ENCODE measurements around the gene SRL. TPM values are rescaled to one million over a fixed set of nuclear protein-coding genes. Genes with fewer than 3 reads are reported as not detected.

The SRL gene
- total and polyA plus RNA-seq, 2 of the 13 experiments (the other 11 are each of a cell fraction or from before 2014, with no cell fraction given) = 0.05 TPM; not detected in 1

GRCh38 chr16:4272114-4272956 lies 30.5 kb upstream of the SRL start (continued):
- 0 out of 4 replicates have a peak, but pooled peaks of 1 of the 2 experiments have one; percentile 20 for TF ChIP-seq POLR2A (IDR thresholded peaks at IDR 0.05; ENCODE audit: insufficient read depth in 1 of 2, low read depth in 2 of 2, low read length in 2 of 2)
- TF ChIP-seq ZNF264 (CRISPR knock-in tag; IDR thresholded peaks at IDR 0.05) = 0 out of 2 replicates have a peak, but pooled peaks have one; percentile 8
- peak; percentile 41; the same call in 1 of the 2 replicates for TF ChIP-seq ARID4A (CRISPR knock-in tag; IDR thresholded peaks at IDR 0.05; ENCODE audit: borderline replicate concordance)
- peak; percentile 45 for TF ChIP-seq HNRNPK (IDR thresholded peaks at IDR 0.05; ENCODE audit: low read depth, low read length, poor library complexity, severe bottlenecking)
- TF ChIP-seq ZNF83 (CRISPR knock-in tag; IDR thresholded peaks at IDR 0.05; ENCODE audit: borderline replicate concordance) = no peak
- TF ChIP-seq REST (IDR thresholded peaks at IDR 0.05; ENCODE audit: borderline replicate concordance in 1 of 2, low read depth in 1 of 2, low read length in 2 of 2) = no peak
- TF ChIP-seq ZBTB39 (CRISPR knock-in tag; IDR thresholded peaks at IDR 0.05) = 0 out of 2 replicates have a peak, but pooled peaks have one; percentile 6
- no peak for TF ChIP-seq ZNF317 (CRISPR knock-in tag; IDR thresholded peaks at IDR 0.05)
- 0 out of 2 replicates have a peak, but pooled peaks have one; percentile 1 for TF ChIP-seq BCL6 (CRISPR knock-in tag; IDR thresholded peaks at IDR 0.05)
- 0 out of 2 replicates have a peak, but pooled peaks have one; percentile 38 for TF ChIP-seq ZNF841 (CRISPR knock-in tag; IDR thresholded peaks at IDR 0.05; ENCODE audit: borderline replicate concordance)
- no peak for TF ChIP-seq ZNF512 (CRISPR knock-in tag; IDR thresholded peaks at IDR 0.05)
- TF ChIP-seq HNRNPLL (IDR thresholded peaks at IDR 0.05; ENCODE audit: low read depth, low read length, poor library complexity, severe bottlenecking) = peak; percentile 31
- 0 out of 2 replicates have a peak, but pooled peaks have one; percentile 3 for TF ChIP-seq KDM3A (CRISPR knock-in tag; IDR thresholded peaks at IDR 0.05; ENCODE audit: low read depth)
- TF ChIP-seq KLF12 (CRISPR knock-in tag; IDR thresholded peaks at IDR 0.05; ENCODE audit: borderline replicate concordance) = no peak
- TF ChIP-seq CBFB (CRISPR knock-in tag; IDR thresholded peaks at IDR 0.05) = 0 out of 2 replicates have a peak, but pooled peaks have one; percentile 1
- TF ChIP-seq SNRNP70 (IDR thresholded peaks at IDR 0.05; ENCODE audit: low read depth, low read length) = no peak

Measured in HepG2 (cell line).